Esophagus squamous epithelium (tissue), 5 donors: ENCODE data around the gene TANGO2. TPM values are rescaled to one million over a fixed set of nuclear protein-coding genes. Genes with fewer than 3 reads are reported as not detected.

Source experiments
- DNase-seq: peaks from one replicate; lab custom pipeline; 2025; lab: John Stamatoyannopoulos, UW
- H3K27ac ChIP-seq, 4 donors: fragments of 200-600 bp; sonication (generic); one replicate each; pipeline ENCODE4 v1.5.1; 2016 to 2019; ENCODE audit warnings: mild to moderate bottlenecking in 1 of 4
- H3K27me3 ChIP-seq, 4 donors: fragments of 200-600 bp; sonication (generic); 1 replicate in 3 of 4; 2 replicates in 1 of 4; pipeline versions ENCODE4 v1.5.1 to v1.6.0; 2017 to 2021; ENCODE audit warnings: antibody characterized with exemption in 1 of 4
- H3K36me3 ChIP-seq, 3 donors: fragments of 200-600 bp; sonication (generic); one replicate each; pipeline ENCODE4 v1.5.1; 2016 to 2019
- H3K4me1 ChIP-seq, 3 donors: fragments of 200-600 bp; sonication (generic); one replicate each; pipeline ENCODE4 v1.5.1; 2017 to 2019
- H3K4me3 ChIP-seq, 4 donors: fragments of 200-600 bp; sonication (generic); 1 replicate in 3 of 4; 2 replicates in 1 of 4; pipeline ENCODE4 v1.5.1; 2016 to 2019; ENCODE audit warnings: mild to moderate bottlenecking in 2 of 4, moderate library complexity in 1 of 4
- H3K9me3 ChIP-seq, 3 donors: fragments of 200-600 bp; sonication (generic); one replicate each; pipeline ENCODE4 v1.5.1; 2016 to 2019
- CTCF ChIP-seq, 6 experiments: fragments of 450-650 bp in 4 of 6; fragments of 200-600 bp in 2 of 6; sonication (generic) in 2 of 6; IDR thresholded peaks; one replicate each; pipeline ENCODE4 v1.5.1; 2016 to 2019; ENCODE audit warnings: antibody characterized with exemption in 6 of 6, mild to moderate bottlenecking in 4 of 6, moderate library complexity in 4 of 6
- POLR2A ChIP-seq, 4 donors: fragments of 450-650 bp; IDR thresholded peaks; one replicate each; pipeline ENCODE4 v1.6.1; 2017; ENCODE audit warnings: antibody characterized with exemption in 4 of 4, mild to moderate bottlenecking in 4 of 4, moderate library complexity in 3 of 4
- WGBS, 2 donors: methylation state at CpG; one replicate each; pipeline ENCODE4 v1.1.5; 2018; 5-methylcytosine and 5-hydroxymethylcytosine counted together
- intact Hi-C: fragments of 100-400 bp; cut with DNase I; formaldehyde crosslinking; loops from one replicate; pipeline ENCODE4 v1.15.0; 2022
- total RNA-seq, 4 donors: library from RNA; depleted of rRNA; stranded (reverse); fragments of >200 nt; gene quantifications; one replicate each; pipeline ENCODE4 v1.1.0, GENCODE V29; 2016
- donor health status: DM: yes; HTN: yes; CAD: no.

The TANGO2 gene
- total RNA-seq, 4 donors from 2014 or later: 14.0 to 28.2 (median 17.6) TPM

- intact Hi-C loops: no loop called here
- peak overlapping the region in 2 of 4 donors; percentile 33 to 46 for H3K27ac ChIP-seq
- no peak for DNase-seq
- peaks cover 14 to 43% (median 15%) of the 10 kb centered on the region in 3 donors for H3K4me1 ChIP-seq
- WGBS, 2 donors: 0 to 7% methylated on average over 1 to 2 of the region's 101 CpGs
- no peaks in the 10 kb centered on the region for H3K36me3 ChIP-seq
- H3K4me3 ChIP-seq: peak overlapping the region; percentile 60 to 90 (median 77)
- TF ChIP-seq POLR2A (IDR thresholded peaks at IDR 0.05): no peak
- peaks cover 0 to 35% (median 0%) of the 10 kb centered on the region in 4 donors for H3K27me3 ChIP-seq
- H3K9me3 ChIP-seq: no peaks in the 10 kb centered on the region
Observed at GRCh38 chr22:20015971-20016733, 4.8 kb upstream of the TANGO2 start.

- no peaks in the 10 kb centered on the region for H3K36me3 ChIP-seq
- WGBS, 2 donors: 10% methylated on average over 12 to 16 of the region's 79 CpGs
- intact Hi-C loops: no loop called here
- peak within 1 kb of the TSS; percentile 60 to 90 (median 77) for H3K4me3 ChIP-seq
- no peaks in the 10 kb centered on the region for H3K9me3 ChIP-seq
- peaks cover 0 to 35% (median 0%) of the 10 kb centered on the region in 4 donors for H3K27me3 ChIP-seq
- peak within 1 kb of the TSS in 2 of 4 donors; percentile 33 to 46 for H3K27ac ChIP-seq
- DNase-seq: no peak
- TF ChIP-seq POLR2A (IDR thresholded peaks at IDR 0.05) (no peak), CTCF (IDR thresholded peaks at IDR 0.05) (peak in 4 of 6 experiments; percentile 5 to 46 (median 42))
- H3K4me1 ChIP-seq: peaks cover 18 to 51% (median 19%) of the 10 kb centered on the region in 3 donors
Observed at GRCh38 chr22:20016734-20017621, 3.9 kb upstream of the TANGO2 start, which contains the start of gene ARVCF. Gene ARVCF (minus strand): TSS chr22:20016823. CDS start chr22:19990794, 26,029 bp downstream.

GRCh38 chr22:20017622-20017958 lies 3.3 kb upstream of the TANGO2 start:
- H3K36me3 ChIP-seq: no peaks in the 10 kb centered on the region
- H3K9me3 ChIP-seq: no peaks in the 10 kb centered on the region
- peak overlapping the region in 1 of 4 donors; percentile 86 for H3K4me3 ChIP-seq
- intact Hi-C loops: no loop called here
- no peak for TF ChIP-seq CTCF (IDR thresholded peaks at IDR 0.05)
- no peak for TF ChIP-seq POLR2A (IDR thresholded peaks at IDR 0.05)
- no peak overlapping the region for H3K27ac ChIP-seq
- no peak for DNase-seq
- H3K27me3 ChIP-seq: peaks cover 0 to 35% (median 0%) of the 10 kb centered on the region in 4 donors
- peaks cover 24 to 57% (median 25%) of the 10 kb centered on the region in 3 donors for H3K4me1 ChIP-seq
- WGBS, 2 donors: 30 to 75% methylated on average over 5 to 8 of the region's 9 CpGs

GRCh38 chr22:20018001-20018400 lies 2.9 kb upstream of the TANGO2 start:
- peaks cover 25 to 61% (median 27%) of the 10 kb centered on the region in 3 donors for H3K4me1 ChIP-seq
- peaks cover 0 to 35% (median 0%) of the 10 kb centered on the region in 4 donors for H3K27me3 ChIP-seq
- intact Hi-C loops: no loop called here
- WGBS, 2 donors: 83 to 90% methylated on average over 1 to 2 of the region's 5 CpGs
- no peak for DNase-seq
- H3K36me3 ChIP-seq: no peaks in the 10 kb centered on the region
- H3K9me3 ChIP-seq: no peaks in the 10 kb centered on the region
- no peak overlapping the region for H3K4me3 ChIP-seq
- TF ChIP-seq CTCF (IDR thresholded peaks at IDR 0.05): no peak
- TF ChIP-seq POLR2A (IDR thresholded peaks at IDR 0.05): no peak
- no peak overlapping the region for H3K27ac ChIP-seq
